Stimulated activated CD4-positive, alpha-beta T cell treated with anti-CD3 and anti-CD28 coated beads, Interleukin-4, amount 100 ng/mL, for 24 hours (primary cell): ENCODE measurements around the gene TOX2.

ENCODE experiments used
- DNase-seq: peaks from one replicate; pipeline ENCODE4 v3.0.0-alpha.2; 2020

Gene TOX2

GRCh38 chr20:44005661-44006060, 91.0 kb downstream of the TOX2 start:
- DNase-seq: no peak

GRCh38 chr20:44006126-44006525, 91.5 kb downstream of the TOX2 start:
- no peak for DNase-seq

GRCh38 chr20:44006578-44006977, 91.9 kb downstream of the TOX2 start:
- no peak for DNase-seq

GRCh38 chr20:44008806-44009678, 94.4 kb downstream of the TOX2 start:
- no peak for DNase-seq

- no peak for DNase-seq
These were observed 95.0 kb downstream of the TOX2 start for GRCh38 chr20:44009679-44009992.

GRCh38 chr20:44010162-44010704, 95.6 kb downstream of the TOX2 start:
- no peak for DNase-seq

GRCh38 chr20:44011251-44011940, 96.7 kb downstream of the TOX2 start:
- DNase-seq: no peak

GRCh38 chr20:44012466-44013226, 98.0 kb downstream of the TOX2 start:
- DNase-seq: no peak

GRCh38 chr20:44014807-44015732, 100.4 kb downstream of the TOX2 start:
- no peak for DNase-seq

GRCh38 chr20:44015733-44016103, 101.1 kb downstream of the TOX2 start:
- no peak for DNase-seq

GRCh38 chr20:44016525-44016924, 101.9 kb downstream of the TOX2 start:
- DNase-seq: no peak

GRCh38 chr20:44017211-44017610, 102.6 kb downstream of the TOX2 start:
- DNase-seq: no peak

- no peak for DNase-seq
These were observed 103.2 kb downstream of the TOX2 start for GRCh38 chr20:44017905-44018258.

- DNase-seq: no peak
These were observed 103.7 kb downstream of the TOX2 start for GRCh38 chr20:44018259-44018941.

- DNase-seq: no peak
These were observed 104.4 kb downstream of the TOX2 start for GRCh38 chr20:44018942-44019637.

- DNase-seq: peak; percentile 29
These were observed 105.1 kb downstream of the TOX2 start for GRCh38 chr20:44019638-44020335.

GRCh38 chr20:44020406-44021148, 105.9 kb downstream of the TOX2 start:
- no peak for DNase-seq

GRCh38 chr20:44021186-44021585, 106.5 kb downstream of the TOX2 start:
- DNase-seq: no peak

GRCh38 chr20:44021900-44022299, 107.2 kb downstream of the TOX2 start:
- no peak for DNase-seq

GRCh38 chr20:44022464-44022863, 107.8 kb downstream of the TOX2 start:
- no peak for DNase-seq
